Measurements from ENCODE around the gene GJD3. TPM values are rescaled to one million over a fixed set of nuclear protein-coding genes. Genes with fewer than 3 reads are reported as not detected.
"Not testable (repeated sequence)": the region's sequence is repeated elsewhere in the genome, so short reads cannot be mapped to it uniquely, and the experiment has no call there.

GJD3 gene, protein sequence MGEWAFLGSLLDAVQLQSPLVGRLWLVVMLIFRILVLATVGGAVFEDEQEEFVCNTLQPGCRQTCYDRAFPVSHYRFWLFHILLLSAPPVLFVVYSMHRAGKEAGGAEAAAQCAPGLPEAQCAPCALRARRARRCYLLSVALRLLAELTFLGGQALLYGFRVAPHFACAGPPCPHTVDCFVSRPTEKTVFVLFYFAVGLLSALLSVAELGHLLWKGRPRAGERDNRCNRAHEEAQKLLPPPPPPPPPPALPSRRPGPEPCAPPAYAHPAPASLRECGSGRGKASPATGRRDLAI
- not detected for total RNA-seq
- not detected for total RNA-seq (2013)
- 0 to 0.34 (median 0.05) reads per million in 29 experiments for total RNA-seq

DNA sequence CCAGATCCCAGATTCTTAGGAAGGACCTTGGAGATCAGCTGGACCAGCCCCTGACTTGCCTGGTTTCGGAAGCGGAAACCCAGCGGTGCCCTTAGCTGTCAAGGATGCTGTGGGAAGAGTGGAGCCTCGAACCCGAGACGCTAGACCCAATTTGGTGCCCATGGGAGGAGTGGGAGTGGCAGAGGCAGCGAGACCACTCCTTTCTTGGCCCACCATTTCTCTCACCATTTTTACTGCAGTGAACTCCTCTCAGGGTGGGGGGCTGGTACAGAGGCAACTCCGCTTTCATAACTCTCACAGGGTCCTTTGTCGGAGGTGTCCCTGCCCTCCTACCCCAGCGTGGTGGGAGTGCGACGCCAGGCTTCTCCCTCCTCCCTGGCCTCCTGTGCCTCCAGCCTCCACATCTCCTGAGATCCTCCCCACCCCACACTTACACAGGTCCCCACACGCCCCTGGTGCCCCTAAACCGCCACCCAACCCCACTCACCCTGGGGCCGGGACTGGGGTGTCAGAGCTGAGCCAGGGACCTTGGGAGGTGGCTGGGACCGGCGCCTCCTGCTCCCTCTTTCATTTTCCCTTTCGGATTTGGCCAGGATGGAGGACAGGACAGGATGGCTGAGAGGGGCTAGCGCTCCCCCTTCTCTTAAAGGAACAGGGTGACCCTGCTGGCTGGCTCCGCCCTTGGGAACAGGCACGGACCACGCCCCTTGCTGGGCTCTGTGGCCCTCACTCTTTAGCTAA lies at the start of gene GJD3:
Gene GJD3, minus strand, starts transcription at position 617 of the 741 bp plus-strand sequence. CDS start 922 bp downstream, outside the sequence.
- H3K4me3 Mint-ChIP-seq, result peak within 1 kb of the TSS; percentile 62 to 66 (median 63)
- H3K4me1 Mint-ChIP-seq, result peaks cover 0 to 10% (median 10%) of the 10 kb centered on the region in 3 donors
- Histone ChIP-seq H3K4me1 (ENCODE audit: control insufficient read depth in 1 of 2, extremely low read depth in 1 of 2, insufficient read depth in 2 of 2, low read length in 2 of 2) (peaks cover 0 to 16% of the 10 kb centered on the region in 2 experiments), H3K27ac (ENCODE audit: low read length) (no peak within 1 kb of the TSS), H3K9me3 (no peaks in the 10 kb centered on the region), H3K36me3 (ENCODE audit: control insufficient read depth in 2 of 2, extremely low read depth in 1 of 2, insufficient read depth in 1 of 2, low read length in 1 of 2) (no peaks in the 10 kb centered on the region), H3K4me3 (ENCODE audit: control insufficient read depth in 1 of 2, extremely low read depth in 1 of 2, low read length in 1 of 2) (peak within 1 kb of the TSS in 1 of 2 donors; percentile 9), H3K27me3 (replicated peaks in 1 of 2; ENCODE audit: control insufficient read depth in 2 of 2, extremely low read depth in 1 of 2, insufficient read depth in 2 of 2, low read length in 1 of 2) (peaks cover 0 to 42% of the 10 kb centered on the region in 2 experiments)
- ChIA-PET CTCF (interaction anchor here in 1 of 2 donors (0.6 to 0.8 kb wide), 4 partner anchors 9 to 966 kb away, joined by 3 to 8 read pairs (median 5); no protein-coding TSS in a partner anchor), POLR2A (interaction anchor here in 1 of 2 donors (0.7 kb wide), 1 partner anchor 718 kb away, joined by 17 read pairs; no protein-coding TSS in a partner anchor)
- WGBS (ENCODE audit: insufficient coverage), result 92% methylated on average over 12 of the region's 22 CpGs
- no peak within 1 kb of the TSS for H3K27ac Mint-ChIP-seq
- no peak for ATAC-seq (replicated peaks in 1 of 4)
- no peaks in the 10 kb centered on the region for H3K9me3 Mint-ChIP-seq
- H3K27me3 Mint-ChIP-seq, result peaks cover 13 to 14% of the 10 kb centered on the region in 2 donors
- no peaks in the 10 kb centered on the region for H3K36me3 Mint-ChIP-seq
- DNase-seq, result no peak

DNA sequence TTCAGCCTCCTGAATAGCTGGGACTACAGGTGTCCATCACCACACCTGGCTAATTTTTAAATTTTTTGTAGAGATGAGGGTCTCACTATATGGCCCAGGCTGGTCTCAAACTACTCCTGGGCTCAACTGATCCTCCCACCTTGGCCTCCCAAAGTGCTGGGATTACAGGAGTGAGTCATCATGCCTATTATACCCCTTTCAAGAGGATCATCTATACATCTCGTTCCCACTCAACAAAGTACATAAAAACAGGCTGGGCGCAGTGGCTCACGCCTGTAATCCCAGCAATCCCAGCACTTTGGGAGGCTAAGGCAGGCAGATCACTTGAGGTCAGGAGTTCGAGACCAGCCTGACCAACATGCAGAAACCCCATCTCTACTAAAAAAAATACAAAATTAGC lies 49.8 kb upstream of the GJD3 start:
- H3K4me3 ChIP-seq (ENCODE audit: control insufficient read depth in 1 of 2, extremely low read depth in 1 of 2, low read length in 1 of 2); H3K27ac ChIP-seq (ENCODE audit: low read length); H3K27me3 Mint-ChIP-seq; POLR2A ChIA-PET; H3K4me3 Mint-ChIP-seq; H3K36me3 Mint-ChIP-seq; DNase-seq; H3K9me3 Mint-ChIP-seq; H3K9me3 ChIP-seq; H3K27ac Mint-ChIP-seq; H3K36me3 ChIP-seq (ENCODE audit: control insufficient read depth in 2 of 2, extremely low read depth in 1 of 2, insufficient read depth in 1 of 2, low read length in 1 of 2); ATAC-seq (replicated peaks in 1 of 4); H3K27me3 ChIP-seq (replicated peaks in 1 of 2; ENCODE audit: control insufficient read depth in 2 of 2, extremely low read depth in 1 of 2, insufficient read depth in 2 of 2, low read length in 1 of 2): not testable (repeated sequence)
- peaks cover 19 to 28% (median 25%) of the 10 kb centered on the region in 3 donors for H3K4me1 Mint-ChIP-seq
- CTCF ChIA-PET, result interaction anchor here (0.6 to 4.9 kb wide), 4 partner anchors 9 to 118 kb away, joined by 3 to 44 read pairs (median 4); no protein-coding TSS in a partner anchor
- peaks cover 5 to 20% of the 10 kb centered on the region in 2 experiments for H3K4me1 ChIP-seq (ENCODE audit: control insufficient read depth in 1 of 2, extremely low read depth in 1 of 2, insufficient read depth in 2 of 2, low read length in 2 of 2)
- WGBS (ENCODE audit: insufficient coverage), result 95% methylated on average over 3 of the region's 4 CpGs

DNA sequence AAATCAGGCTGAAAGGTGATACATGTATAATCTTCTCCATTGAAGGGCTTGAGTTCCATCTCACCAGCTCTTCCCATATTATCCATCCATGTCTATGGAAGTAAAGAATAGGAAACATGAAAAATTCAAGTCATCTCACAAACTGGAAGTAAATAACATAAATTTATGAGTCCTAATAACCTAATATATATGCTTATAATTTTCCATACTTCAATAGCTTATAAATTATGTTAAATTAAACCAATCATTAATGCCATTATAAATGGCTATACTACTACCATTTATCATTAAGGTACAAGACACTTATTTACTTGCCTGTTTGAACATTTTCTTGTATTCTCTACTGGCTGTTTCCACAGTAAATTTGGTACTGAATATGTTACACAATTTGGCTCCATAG lies 48.3 kb upstream of the GJD3 start:
- Histone ChIP-seq H3K27me3 (replicated peaks in 1 of 2; ENCODE audit: control insufficient read depth in 2 of 2, extremely low read depth in 1 of 2, insufficient read depth in 2 of 2, low read length in 1 of 2) (peaks cover 0 to 8% of the 10 kb centered on the region in 2 experiments), H3K36me3 (ENCODE audit: control insufficient read depth in 2 of 2, extremely low read depth in 1 of 2, insufficient read depth in 1 of 2, low read length in 1 of 2) (no peaks in the 10 kb centered on the region), H3K4me1 (ENCODE audit: control insufficient read depth in 1 of 2, extremely low read depth in 1 of 2, insufficient read depth in 2 of 2, low read length in 2 of 2) (peaks cover 2 to 7% of the 10 kb centered on the region in 2 experiments), H3K4me3 (ENCODE audit: control insufficient read depth in 1 of 2, extremely low read depth in 1 of 2, low read length in 1 of 2) (no peak overlapping the region), H3K9me3 (no peaks in the 10 kb centered on the region), H3K27ac (ENCODE audit: low read length) (no peak overlapping the region)
- DNase-seq (no peak), ATAC-seq (replicated peaks in 1 of 4) (no peak)
- ChIA-PET CTCF (interaction anchor here (0.7 to 1.5 kb wide), 8 partner anchors 9 to 204 kb away, joined by 3 to 10 read pairs (median 3); no protein-coding TSS in a partner anchor), POLR2A (interaction anchor here (0.5 to 1.0 kb wide), 3 partner anchors 12 to 108 kb away, joined by 3 to 6 read pairs (median 6); no protein-coding TSS in a partner anchor)
- Mint-ChIP-seq H3K9me3 (no peaks in the 10 kb centered on the region), H3K4me3 (no peak overlapping the region), H3K27me3 (no peaks in the 10 kb centered on the region), H3K4me1 (peaks cover 10 to 21% (median 16%) of the 10 kb centered on the region in 3 donors), H3K27ac (no peak overlapping the region), H3K36me3 (no peaks in the 10 kb centered on the region)

DNA sequence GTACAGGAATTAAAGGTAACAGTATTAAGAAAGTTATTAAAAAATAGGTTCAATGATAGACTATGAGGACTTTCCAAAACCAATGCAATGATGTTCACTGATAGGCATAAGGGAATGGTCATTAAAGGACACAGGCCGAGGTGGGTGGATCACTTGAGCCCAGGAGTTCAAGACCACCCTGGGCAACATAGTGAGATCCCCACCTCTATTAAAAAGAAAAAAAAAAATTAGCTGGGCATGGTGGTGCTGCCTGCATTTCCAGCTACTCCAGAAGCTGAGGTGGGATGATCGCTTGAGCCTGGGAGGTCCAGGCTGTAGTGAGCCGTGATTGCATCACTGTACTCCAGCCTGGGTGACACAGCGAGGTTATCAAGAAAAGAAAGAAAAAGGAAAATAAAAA lies 47.3 kb upstream of the GJD3 start:
- Histone ChIP-seq H3K36me3 (ENCODE audit: control insufficient read depth in 2 of 2, extremely low read depth in 1 of 2, insufficient read depth in 1 of 2, low read length in 1 of 2) (no peaks in the 10 kb centered on the region), H3K4me1 (ENCODE audit: control insufficient read depth in 1 of 2, extremely low read depth in 1 of 2, insufficient read depth in 2 of 2, low read length in 2 of 2) (no peaks in the 10 kb centered on the region), H3K27me3 (replicated peaks in 1 of 2; ENCODE audit: control insufficient read depth in 2 of 2, extremely low read depth in 1 of 2, insufficient read depth in 2 of 2, low read length in 1 of 2) (no peaks in the 10 kb centered on the region), H3K9me3 (no peaks in the 10 kb centered on the region), H3K27ac (ENCODE audit: low read length) (no peak overlapping the region), H3K4me3 (ENCODE audit: control insufficient read depth in 1 of 2, extremely low read depth in 1 of 2, low read length in 1 of 2) (no peak overlapping the region)
- Mint-ChIP-seq H3K4me1 (peaks cover 0 to 13% (median 8%) of the 10 kb centered on the region in 3 donors), H3K9me3 (no peaks in the 10 kb centered on the region), H3K4me3 (no peak overlapping the region), H3K36me3 (no peaks in the 10 kb centered on the region), H3K27ac (no peak overlapping the region), H3K27me3 (no peaks in the 10 kb centered on the region)
- CTCF ChIA-PET, result interaction anchor here (0.6 to 1.7 kb wide), 5 partner anchors 11 to 140 kb away, joined by 3 to 8 read pairs (median 3); no protein-coding TSS in a partner anchor
- ATAC-seq (replicated peaks in 1 of 4) (no peak), DNase-seq (no peak)
- POLR2A ChIA-PET, result interaction anchor here in 1 of 2 donors (1.7 kb wide), 1 partner anchor 46 kb away, joined by 11 read pairs; no protein-coding TSS in a partner anchor
- 100% methylated on average over 1 of the region's 4 CpGs for WGBS (ENCODE audit: insufficient coverage)

DNA sequence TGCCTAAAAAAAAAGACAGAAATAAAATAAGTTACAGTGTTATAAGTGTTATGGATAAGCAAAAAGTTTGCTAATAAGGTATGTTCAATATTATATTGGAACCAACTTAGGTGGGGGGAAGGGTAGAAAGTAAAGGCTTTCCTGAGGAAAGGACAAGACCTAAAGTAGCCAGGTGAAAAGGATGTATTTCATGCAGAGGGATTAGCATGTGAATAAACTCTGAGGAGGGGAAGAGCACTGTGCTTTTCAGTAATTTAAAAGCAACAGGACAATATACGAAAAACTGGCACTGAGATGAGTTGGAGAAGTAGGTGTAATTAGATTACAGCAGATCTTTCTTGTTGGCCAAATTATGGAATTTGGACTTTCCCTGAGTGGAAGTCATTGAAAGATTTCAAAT lies 45.5 kb upstream of the GJD3 start:
- no peak overlapping the region for H3K27ac Mint-ChIP-seq

DNA sequence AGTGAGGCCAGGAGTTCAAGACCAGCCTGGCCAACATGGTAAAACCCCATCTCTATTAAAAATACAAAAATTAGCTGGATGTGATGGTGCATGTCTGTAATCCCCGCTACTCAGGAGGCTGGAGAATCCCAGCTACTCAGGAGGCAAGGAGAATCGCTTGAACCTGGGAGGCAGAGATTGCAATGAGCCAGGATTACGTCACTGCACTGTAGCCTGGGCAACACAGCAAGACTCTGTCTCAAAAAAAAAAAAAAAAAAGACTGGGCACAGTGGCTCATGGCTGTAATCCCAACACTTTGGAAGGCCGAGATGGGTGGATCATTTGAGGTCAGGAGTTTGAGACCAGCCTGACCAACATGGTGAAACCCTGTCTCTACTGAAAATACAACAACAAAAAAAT lies 45.0 kb upstream of the GJD3 start:
- WGBS (ENCODE audit: insufficient coverage), result 90% methylated on average over 2 of the region's 4 CpGs
- H3K27ac ChIP-seq (ENCODE audit: low read length); CTCF ChIA-PET; H3K4me3 Mint-ChIP-seq; H3K27me3 ChIP-seq (replicated peaks in 1 of 2; ENCODE audit: control insufficient read depth in 2 of 2, extremely low read depth in 1 of 2, insufficient read depth in 2 of 2, low read length in 1 of 2); H3K9me3 Mint-ChIP-seq; H3K36me3 Mint-ChIP-seq; H3K4me3 ChIP-seq (ENCODE audit: control insufficient read depth in 1 of 2, extremely low read depth in 1 of 2, low read length in 1 of 2); H3K27me3 Mint-ChIP-seq; H3K27ac Mint-ChIP-seq; H3K9me3 ChIP-seq; H3K4me1 ChIP-seq (ENCODE audit: control insufficient read depth in 1 of 2, extremely low read depth in 1 of 2, insufficient read depth in 2 of 2, low read length in 2 of 2); DNase-seq; H3K4me1 Mint-ChIP-seq; H3K36me3 ChIP-seq (ENCODE audit: control insufficient read depth in 2 of 2, extremely low read depth in 1 of 2, insufficient read depth in 1 of 2, low read length in 1 of 2); ATAC-seq (replicated peaks in 1 of 4): not testable (repeated sequence)
- POLR2A ChIA-PET, result interaction anchor here in 1 of 2 donors (0.7 to 1.1 kb wide), 2 partner anchors 8 to 148 kb away, joined by 10 to 14 read pairs; partner anchors contain the start of gene TOP2A

More for the DNA sequence above, 45.5 kb upstream of the GJD3 start:
- H3K9me3 ChIP-seq, result no peaks in the 10 kb centered on the region
- 100% methylated on average over 1 of the region's 1 CpG for WGBS (ENCODE audit: insufficient coverage)
- POLR2A ChIA-PET, result no interaction called here
- Mint-ChIP-seq H3K4me3 (no peak overlapping the region), H3K4me1 (peaks cover 0 to 4% (median 0%) of the 10 kb centered on the region in 3 donors), H3K36me3 (no peaks in the 10 kb centered on the region), H3K9me3 (no peaks in the 10 kb centered on the region), H3K27me3 (no peaks in the 10 kb centered on the region)
- no peaks in the 10 kb centered on the region for H3K36me3 ChIP-seq (ENCODE audit: control insufficient read depth in 2 of 2, extremely low read depth in 1 of 2, insufficient read depth in 1 of 2, low read length in 1 of 2)
- no peak for ATAC-seq (replicated peaks in 1 of 4)
- H3K27ac ChIP-seq (ENCODE audit: low read length), result no peak overlapping the region
- DNase-seq, result no peak
- no peaks in the 10 kb centered on the region for H3K27me3 ChIP-seq (replicated peaks in 1 of 2; ENCODE audit: control insufficient read depth in 2 of 2, extremely low read depth in 1 of 2, insufficient read depth in 2 of 2, low read length in 1 of 2)
- H3K4me1 ChIP-seq (ENCODE audit: control insufficient read depth in 1 of 2, extremely low read depth in 1 of 2, insufficient read depth in 2 of 2, low read length in 2 of 2), result no peaks in the 10 kb centered on the region
- no peak overlapping the region for H3K4me3 ChIP-seq (ENCODE audit: control insufficient read depth in 1 of 2, extremely low read depth in 1 of 2, low read length in 1 of 2)
- CTCF ChIA-PET, result interaction anchor here in 1 of 2 donors (0.9 to 1.7 kb wide), 3 partner anchors 9 to 124 kb away, joined by 3 to 8 read pairs (median 5); no protein-coding TSS in a partner anchor
